HEK293 (cell line): ENCODE measurements around the gene PCDH1.
"Not testable (repeated sequence)": the region's sequence is repeated elsewhere in the genome, so short reads cannot be mapped to it uniquely, and the experiment has no call there.

Experiments
- CTCF ChIP-seq: fragments of 450-650 bp; formaldehyde crosslinking; IDR thresholded peaks from 2 replicates; pipeline ENCODE4 v1.5.1; 2016; ENCODE audit warnings: missing biosample characterization, missing genetic modification characterization
- REST ChIP-seq: fragments of 450-650 bp; formaldehyde crosslinking; IDR thresholded peaks from 2 replicates; pipeline ENCODE4 v1.5.1; 2016; ENCODE audit warnings: missing biosample characterization, missing genetic modification characterization
- SP2 ChIP-seq: fragments of 450-650 bp; formaldehyde crosslinking; IDR thresholded peaks from 2 replicates; pipeline ENCODE4 v1.5.1; 2016; ENCODE audit warnings: missing biosample characterization, missing genetic modification characterization
- ZBTB7A ChIP-seq: fragments of 450-650 bp; formaldehyde crosslinking; IDR thresholded peaks from 2 replicates; pipeline ENCODE4 v1.5.1; 2016; ENCODE audit warnings: low read depth, missing biosample characterization, missing genetic modification characterization
- TF ChIP-seq, protein P1 (sequence below): sonication (generic); formaldehyde crosslinking; IDR thresholded peaks from 2 replicates; pipeline ENCODE4 v1.8.1; 2022; ENCODE audit warnings: mild to moderate bottlenecking, moderate library complexity, missing genetic modification reagents

- not testable (repeated sequence) for TF ChIP-seq CTCF (tag by site-specific recombination); SP2; REST (tag by site-specific recombination); ZBTB7A (tag by site-specific recombination)
- TF ChIP-seq, protein P1, sequence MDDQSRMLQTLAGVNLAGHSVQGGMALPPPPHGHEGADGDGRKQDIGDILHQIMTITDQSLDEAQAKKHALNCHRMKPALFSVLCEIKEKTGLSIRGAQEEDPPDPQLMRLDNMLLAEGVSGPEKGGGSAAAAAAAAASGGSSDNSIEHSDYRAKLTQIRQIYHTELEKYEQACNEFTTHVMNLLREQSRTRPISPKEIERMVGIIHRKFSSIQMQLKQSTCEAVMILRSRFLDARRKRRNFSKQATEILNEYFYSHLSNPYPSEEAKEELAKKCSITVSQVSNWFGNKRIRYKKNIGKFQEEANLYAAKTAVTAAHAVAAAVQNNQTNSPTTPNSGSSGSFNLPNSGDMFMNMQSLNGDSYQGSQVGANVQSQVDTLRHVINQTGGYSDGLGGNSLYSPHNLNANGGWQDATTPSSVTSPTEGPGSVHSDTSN (CRISPR knock-in tag): not testable (repeated sequence)
Observed at GRCh38 chr5:141820686-141821085, 57.5 kb downstream of the PCDH1 start.
